Body of pancreas (tissue), 4 donors: ENCODE results near the gene TMEM245.

Experiments used
- POLR2A ChIP-seq, 3 donors: fragments of 450-650 bp; IDR thresholded peaks; one replicate each; pipeline ENCODE4 v1.6.1; 2016; ENCODE audit warnings: antibody characterized with exemption in 3 of 3, mild to moderate bottlenecking in 2 of 3
- TF ChIP-seq, protein P1 (sequence below), 7 experiments: fragments of 450-650 bp in 4 of 7; fragments of 200-600 bp in 3 of 7; sonication (generic) in 3 of 7; IDR thresholded peaks; one replicate each; pipeline ENCODE4 v1.5.1; 2016 to 2019; ENCODE audit warnings: antibody characterized with exemption in 7 of 7

DNA sequence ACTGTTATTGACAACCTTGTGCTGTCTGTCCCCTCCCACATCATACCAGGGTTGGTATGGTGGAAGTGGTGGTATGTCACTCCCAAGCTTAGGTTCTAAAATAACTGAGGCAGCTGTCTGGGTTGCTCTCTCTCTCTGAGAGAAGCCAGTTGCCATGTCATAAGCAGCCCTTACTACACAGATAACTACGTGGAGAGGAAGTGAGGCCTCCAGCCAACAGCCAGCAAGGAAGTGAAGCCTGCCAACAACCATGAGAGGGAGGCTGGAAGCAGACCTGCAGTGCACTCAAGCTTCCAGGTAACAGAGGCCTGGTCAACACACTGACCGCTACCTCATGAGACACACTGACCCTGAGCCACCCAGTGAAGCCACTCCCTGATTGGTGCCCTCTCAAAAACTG is 125.1 kb downstream of the TMEM245 start:
- TF ChIP-seq, protein P1, sequence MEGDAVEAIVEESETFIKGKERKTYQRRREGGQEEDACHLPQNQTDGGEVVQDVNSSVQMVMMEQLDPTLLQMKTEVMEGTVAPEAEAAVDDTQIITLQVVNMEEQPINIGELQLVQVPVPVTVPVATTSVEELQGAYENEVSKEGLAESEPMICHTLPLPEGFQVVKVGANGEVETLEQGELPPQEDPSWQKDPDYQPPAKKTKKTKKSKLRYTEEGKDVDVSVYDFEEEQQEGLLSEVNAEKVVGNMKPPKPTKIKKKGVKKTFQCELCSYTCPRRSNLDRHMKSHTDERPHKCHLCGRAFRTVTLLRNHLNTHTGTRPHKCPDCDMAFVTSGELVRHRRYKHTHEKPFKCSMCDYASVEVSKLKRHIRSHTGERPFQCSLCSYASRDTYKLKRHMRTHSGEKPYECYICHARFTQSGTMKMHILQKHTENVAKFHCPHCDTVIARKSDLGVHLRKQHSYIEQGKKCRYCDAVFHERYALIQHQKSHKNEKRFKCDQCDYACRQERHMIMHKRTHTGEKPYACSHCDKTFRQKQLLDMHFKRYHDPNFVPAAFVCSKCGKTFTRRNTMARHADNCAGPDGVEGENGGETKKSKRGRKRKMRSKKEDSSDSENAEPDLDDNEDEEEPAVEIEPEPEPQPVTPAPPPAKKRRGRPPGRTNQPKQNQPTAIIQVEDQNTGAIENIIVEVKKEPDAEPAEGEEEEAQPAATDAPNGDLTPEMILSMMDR (IDR thresholded peaks at IDR 0.05) = no peak
- TF ChIP-seq POLR2A (IDR thresholded peaks at IDR 0.05) = no peak
